G401.6 (cell line): ENCODE data around the gene LDLR.
"Not testable (repeated sequence)": the region's sequence is repeated elsewhere in the genome, so short reads cannot be mapped to it uniquely, and the experiment has no call there.

Experiments
- FAIRE-seq: peaks from 2 replicates; lab custom pipeline; 2012; peaks lifted over from hg19 to GRCh38; lab: Jason Lieb, UNC

LDLR gene

DNA sequence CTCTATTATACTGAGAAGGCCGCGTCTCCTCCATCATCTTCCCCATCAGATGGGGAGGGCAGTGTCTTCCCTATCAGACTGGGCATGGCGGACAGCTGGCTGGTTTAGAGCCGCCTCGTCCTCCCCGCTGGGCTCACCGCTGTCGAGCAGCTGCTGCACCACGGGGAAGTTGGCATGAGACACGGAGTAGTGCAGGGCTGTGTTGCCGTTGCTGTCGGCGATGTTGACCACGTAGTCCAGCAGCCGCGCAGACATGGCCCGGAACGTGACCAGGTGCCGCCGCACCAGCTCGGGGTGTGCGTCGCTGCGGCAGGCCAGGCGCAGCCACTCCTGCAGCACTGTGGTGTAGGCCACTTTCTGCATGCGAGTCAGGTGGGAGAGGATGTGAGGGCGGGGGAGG, 85.1 kb downstream of the LDLR start:
- no peak for FAIRE-seq

GRCh38 chr19:11175920-11176319, 86.7 kb downstream of the LDLR start:
- FAIRE-seq = no peak

- FAIRE-seq = no peak
Observed at GRCh38 chr19:11176466-11177193, 87.4 kb downstream of the LDLR start.

GRCh38 chr19:11177592-11177991, 88.3 kb downstream of the LDLR start:
- FAIRE-seq = no peak

GRCh38 chr19:11179145-11179465, 89.8 kb downstream of the LDLR start:
- not testable (repeated sequence) for FAIRE-seq

DNA sequence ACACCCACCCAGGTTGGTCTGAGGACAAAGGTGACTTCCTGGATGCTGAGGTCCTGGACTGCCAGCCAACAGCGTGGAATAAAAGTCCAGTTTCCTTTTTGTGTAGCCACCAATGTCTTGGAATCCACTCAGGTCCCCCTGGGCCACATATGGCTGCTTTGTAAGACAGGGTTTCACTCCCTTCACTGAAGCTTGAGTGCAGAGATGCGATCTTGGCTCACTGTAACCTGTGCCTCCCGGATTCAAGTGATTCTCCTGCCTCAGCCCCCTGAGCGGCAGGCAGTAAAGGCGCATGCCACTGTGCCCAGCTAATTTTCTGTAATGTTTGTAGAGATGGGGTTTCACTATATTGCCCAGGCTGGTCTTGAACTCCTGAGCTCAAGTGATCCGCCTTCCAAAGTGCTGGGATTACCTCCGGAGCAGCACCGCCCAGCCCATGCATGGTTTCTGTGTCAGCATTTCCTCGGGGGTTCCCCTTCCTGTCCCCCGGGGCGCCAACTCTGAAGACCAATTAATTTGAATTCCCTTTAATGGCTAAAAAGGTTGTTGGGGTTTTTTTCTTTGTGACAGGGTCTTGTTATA, 90.5 kb downstream of the LDLR start:
- no peak for FAIRE-seq

DNA sequence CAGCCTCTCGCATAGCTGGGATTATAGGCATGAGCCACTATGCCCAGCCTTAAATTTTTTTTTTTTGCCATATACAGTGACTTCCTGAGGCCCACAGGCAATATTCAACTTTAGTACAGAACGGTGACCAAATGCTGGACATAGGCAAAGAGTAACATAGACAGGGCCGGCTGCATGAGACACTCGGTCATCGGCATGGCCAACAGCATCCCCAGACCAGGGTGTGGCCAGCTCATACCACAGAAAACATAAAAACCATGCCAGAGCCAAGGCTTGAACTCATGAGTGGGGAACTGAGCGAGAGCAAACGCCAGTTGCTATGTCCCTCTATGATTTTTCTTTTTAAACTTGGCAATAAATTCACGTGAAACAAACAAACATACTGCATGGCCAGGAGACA, 91.1 kb downstream of the LDLR start:
- FAIRE-seq = no peak

DNA sequence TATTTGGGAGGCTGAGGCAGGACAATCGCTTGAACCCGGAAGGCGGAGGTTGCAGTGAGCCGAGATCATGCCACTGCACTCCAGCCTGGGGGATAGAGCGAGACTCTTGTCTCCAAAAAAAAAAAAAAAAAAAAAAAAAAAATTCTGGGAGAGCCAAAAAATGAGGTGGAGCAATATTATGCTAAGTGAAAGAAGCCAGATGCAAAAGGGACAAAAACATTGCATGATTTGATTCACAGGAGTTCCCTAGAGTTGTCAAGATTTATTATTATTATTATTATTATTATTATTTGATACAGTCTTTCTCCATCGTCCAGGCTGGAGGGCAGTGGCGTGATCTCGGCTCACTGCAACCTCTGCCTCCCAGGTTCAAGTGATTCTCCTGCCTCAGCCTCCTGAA, 91.7 kb downstream of the LDLR start:
- not testable (repeated sequence) for FAIRE-seq

DNA sequence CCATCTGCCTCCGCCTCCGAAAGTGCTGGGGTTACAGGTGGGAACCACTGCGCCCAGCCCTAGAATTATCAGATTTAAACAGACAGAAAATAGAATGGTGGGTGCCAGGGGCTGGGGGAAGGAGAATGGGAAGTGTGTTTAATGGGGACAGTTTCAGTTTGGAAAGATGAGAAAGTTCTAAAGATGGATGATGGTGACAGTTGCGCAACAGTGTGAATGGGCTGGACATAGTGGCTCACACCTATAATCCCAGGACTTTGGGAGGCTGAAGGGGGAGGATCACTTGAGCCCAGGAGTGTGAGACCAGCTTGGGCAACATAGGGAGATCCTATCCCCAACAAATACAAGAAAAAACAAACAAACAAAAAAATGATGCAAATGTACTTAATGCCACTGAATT, 92.2 kb downstream of the LDLR start:
- FAIRE-seq = no peak
